ENCODE measurements around the gene DPF1. TPM values are rescaled to one million over a fixed set of nuclear protein-coding genes. Genes with fewer than 3 reads are reported as not detected.

The DPF1 gene
- total RNA-seq, 2 experiments from 2014 or later: 7.6 to 11.3 TPM

Small RNAs within 50 kb of the gene (small RNA-seq; reads per million reads assigned to genes)
- not detected for gene RN7SL663P

Other genes with a start within 250 kb of the DPF1 start
- not detected in 2 replicates for gene PPP1R14A, start 32.2 kb upstream of the DPF1 start, total RNA-seq (2014; rRNA removed; shearing (Covaris generic))
- not detected in 2 replicates for gene PPP1R14A, start 32.2 kb upstream of the DPF1 start, total RNA-seq (2022)
- 36.7 and 59.5 TPM in 2 replicates for gene SPINT2, start 40.4 kb upstream of the DPF1 start, total RNA-seq (2014; rRNA removed; shearing (Covaris generic))
- 77.2 and 82.2 TPM in 2 replicates for gene SPINT2, start 40.4 kb upstream of the DPF1 start, total RNA-seq (2022)
- gene C19orf33, start 80.0 kb upstream of the DPF1 start, total RNA-seq (2014; rRNA removed; shearing (Covaris generic)): not detected in 2 replicates
- not detected in 2 replicates for gene C19orf33, start 80.0 kb upstream of the DPF1 start, total RNA-seq (2022)
- gene YIF1B, start 91.7 kb upstream of the DPF1 start, total RNA-seq (2014; rRNA removed; shearing (Covaris generic)): 44.3 and 68.3 TPM in 2 replicates
- gene YIF1B, start 91.7 kb upstream of the DPF1 start, total RNA-seq (2022): 59.3 and 64.3 TPM in 2 replicates
- gene KCNK6, start 95.6 kb upstream of the DPF1 start, total RNA-seq (2014; rRNA removed; shearing (Covaris generic)): 1.7 and 1.8 TPM in 2 replicates
- 5.4 and 6.9 TPM in 2 replicates for gene KCNK6, start 95.6 kb upstream of the DPF1 start, total RNA-seq (2022)
- gene CATSPERG, start 111.6 kb upstream of the DPF1 start, total RNA-seq (2014; rRNA removed; shearing (Covaris generic)): 1.9 and 4.3 TPM in 2 replicates
- gene CATSPERG, start 111.6 kb upstream of the DPF1 start, total RNA-seq (2022): 8.3 and 9.4 TPM in 2 replicates
- gene PSMD8, start 150.3 kb upstream of the DPF1 start, total RNA-seq (2014; rRNA removed; shearing (Covaris generic)): 224 and 238 TPM in 2 replicates
- gene PSMD8, start 150.3 kb upstream of the DPF1 start, total RNA-seq (2022): 158 and 169 TPM in 2 replicates
- not detected in 2 replicates for gene GGN, start 163.8 kb upstream of the DPF1 start, total RNA-seq (2014; rRNA removed; shearing (Covaris generic))
- gene GGN, start 163.8 kb upstream of the DPF1 start, total RNA-seq (2022): 0.74 TPM in 1 of 2 replicates, not detected in the other
- gene SPRED3, start 164.5 kb upstream of the DPF1 start, total RNA-seq (2014; rRNA removed; shearing (Covaris generic)): 0.09 and 1.0 TPM in 2 replicates
- 2.1 and 3.0 TPM in 2 replicates for gene SPRED3, start 164.5 kb upstream of the DPF1 start, total RNA-seq (2022)
- gene FAM98C, start 178.9 kb upstream of the DPF1 start, total RNA-seq (2014; rRNA removed; shearing (Covaris generic)): 21.9 and 32.8 TPM in 2 replicates
- 30.4 and 31.1 TPM in 2 replicates for gene FAM98C, start 178.9 kb upstream of the DPF1 start, total RNA-seq (2022)
- not detected in 2 replicates for gene RASGRP4, start 202.0 kb upstream of the DPF1 start, total RNA-seq (2014; rRNA removed; shearing (Covaris generic))
- gene RASGRP4, start 202.0 kb upstream of the DPF1 start, total RNA-seq (2022): not detected in 2 replicates
- gene RYR1, start 209.5 kb upstream of the DPF1 start, total RNA-seq (2014; rRNA removed; shearing (Covaris generic)): 0.15 and 0.54 TPM in 2 replicates
- 0.61 and 1.4 TPM in 2 replicates for gene RYR1, start 209.5 kb upstream of the DPF1 start, total RNA-seq (2022)